Uterus (tissue), 4 donors: Measurements from ENCODE around the gene ALMS1. TPM values are rescaled to one million over a fixed set of nuclear protein-coding genes. Genes with fewer than 3 reads are reported as not detected.
"Not testable (repeated sequence)": the region's sequence is repeated elsewhere in the genome, so short reads cannot be mapped to it uniquely, and the experiment has no call there.

Experiments
- DNase-seq, 2 donors: peaks; one replicate each; pipeline ENCODE4 v3.0.0-alpha.2; 2019 to 2020
- H3K27ac ChIP-seq, 2 donors: fragments of 200-600 bp; sonication (generic); 1 replicate in 1 of 2; 2 replicates in 1 of 2; pipeline ENCODE4 v1.5.1; 2016 to 2018
- H3K27me3 ChIP-seq, 2 donors: fragments of 200-600 bp; sonication (generic); one replicate each; pipeline ENCODE4 v1.5.1; 2018 to 2019; ENCODE audit warnings: control low read depth in 1 of 2
- H3K36me3 ChIP-seq, 2 donors: fragments of 200-600 bp; sonication (generic); one replicate each; pipeline ENCODE4 v1.5.1; 2019; ENCODE audit warnings: control low read depth in 1 of 2
- H3K4me1 ChIP-seq, 2 donors: fragments of 200-600 bp; sonication (generic); one replicate each; pipeline ENCODE4 v1.5.1; 2018 to 2019; ENCODE audit warnings: control low read depth in 1 of 2
- H3K4me3 ChIP-seq, 2 donors: fragments of 200-600 bp; sonication (generic); 1 replicate in 1 of 2; 2 replicates in 1 of 2; pipeline ENCODE4 v1.5.1; 2018 to 2019; ENCODE audit warnings: mild to moderate bottlenecking in 1 of 2
- H3K9me3 ChIP-seq, 2 donors: fragments of 200-600 bp; sonication (generic); one replicate each; pipeline ENCODE4 v1.5.1; 2019; ENCODE audit warnings: control low read depth in 1 of 2
- POLR2A ChIP-seq, 2 donors: fragments of 450-650 bp; IDR thresholded peaks; one replicate each; pipeline ENCODE4 v1.6.1; 2016; ENCODE audit warnings: antibody characterized with exemption in 2 of 2, mild to moderate bottlenecking in 1 of 2, moderate library complexity in 1 of 2
- intact Hi-C: fragments of 100-400 bp; cut with DNase I; formaldehyde crosslinking; loops from one replicate; pipeline ENCODE4 v1.15.1; 2023; ENCODE audit warnings: low total_unique reads
- total RNA-seq, 4 donors: library from RNA; depleted of rRNA in 3 of 4; stranded (reverse); fragments of >200 nt in 3 of 4; gene quantifications; one replicate each; pipeline versions ENCODE4 v1.1.0 to v1.2.4, GENCODE V29; 2014 to 2023
- TF ChIP-seq, protein P1 (sequence below), 4 experiments: fragments of 200-600 bp in 2 of 4; fragments of 450-650 bp in 2 of 4; sonication (generic) in 2 of 4; IDR thresholded peaks; one replicate each; pipeline ENCODE4 v1.5.1; 2016 to 2019; ENCODE audit warnings: antibody characterized with exemption in 4 of 4, mild to moderate bottlenecking in 2 of 4, moderate library complexity in 1 of 4
- donor health status: DM: yes; HTN: yes; CAD: no.

ALMS1 gene
- total RNA-seq, 4 donors from 2014 or later: 21.5 to 52.1 (median 44.6) TPM

DNA sequence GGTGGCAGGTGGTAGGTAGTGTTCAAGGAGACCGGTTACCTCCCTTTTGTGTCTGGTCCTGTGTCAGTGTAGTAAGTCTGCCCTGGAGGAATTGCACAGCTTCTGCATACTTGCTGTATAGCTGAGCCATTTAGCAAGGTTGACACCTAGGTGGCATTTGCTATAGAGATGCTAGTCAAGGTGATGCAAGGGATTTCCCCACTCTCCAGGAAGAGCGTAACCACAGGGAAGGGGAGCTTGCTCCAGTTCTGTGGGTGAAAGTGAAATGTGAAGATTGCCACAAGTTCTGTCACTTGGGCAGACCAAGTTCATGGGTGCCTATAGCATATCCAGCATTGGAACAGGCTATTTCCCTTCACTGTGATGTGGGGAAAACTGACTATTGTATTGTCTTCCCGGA is 228.5 kb downstream of the ALMS1 start:
- H3K36me3 ChIP-seq: no peaks in the 10 kb centered on the region
- DNase-seq: no peak
- H3K9me3 ChIP-seq: no peaks in the 10 kb centered on the region
- no peaks in the 10 kb centered on the region for H3K27me3 ChIP-seq
- intact Hi-C loops: no loop called here
- H3K4me3 ChIP-seq: no peak overlapping the region
- no peaks in the 10 kb centered on the region for H3K4me1 ChIP-seq
- H3K27ac ChIP-seq: no peak overlapping the region
- TF ChIP-seq, protein P1, sequence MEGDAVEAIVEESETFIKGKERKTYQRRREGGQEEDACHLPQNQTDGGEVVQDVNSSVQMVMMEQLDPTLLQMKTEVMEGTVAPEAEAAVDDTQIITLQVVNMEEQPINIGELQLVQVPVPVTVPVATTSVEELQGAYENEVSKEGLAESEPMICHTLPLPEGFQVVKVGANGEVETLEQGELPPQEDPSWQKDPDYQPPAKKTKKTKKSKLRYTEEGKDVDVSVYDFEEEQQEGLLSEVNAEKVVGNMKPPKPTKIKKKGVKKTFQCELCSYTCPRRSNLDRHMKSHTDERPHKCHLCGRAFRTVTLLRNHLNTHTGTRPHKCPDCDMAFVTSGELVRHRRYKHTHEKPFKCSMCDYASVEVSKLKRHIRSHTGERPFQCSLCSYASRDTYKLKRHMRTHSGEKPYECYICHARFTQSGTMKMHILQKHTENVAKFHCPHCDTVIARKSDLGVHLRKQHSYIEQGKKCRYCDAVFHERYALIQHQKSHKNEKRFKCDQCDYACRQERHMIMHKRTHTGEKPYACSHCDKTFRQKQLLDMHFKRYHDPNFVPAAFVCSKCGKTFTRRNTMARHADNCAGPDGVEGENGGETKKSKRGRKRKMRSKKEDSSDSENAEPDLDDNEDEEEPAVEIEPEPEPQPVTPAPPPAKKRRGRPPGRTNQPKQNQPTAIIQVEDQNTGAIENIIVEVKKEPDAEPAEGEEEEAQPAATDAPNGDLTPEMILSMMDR (IDR thresholded peaks at IDR 0.05): no peak
- no peak for TF ChIP-seq POLR2A (IDR thresholded peaks at IDR 0.05)

DNA sequence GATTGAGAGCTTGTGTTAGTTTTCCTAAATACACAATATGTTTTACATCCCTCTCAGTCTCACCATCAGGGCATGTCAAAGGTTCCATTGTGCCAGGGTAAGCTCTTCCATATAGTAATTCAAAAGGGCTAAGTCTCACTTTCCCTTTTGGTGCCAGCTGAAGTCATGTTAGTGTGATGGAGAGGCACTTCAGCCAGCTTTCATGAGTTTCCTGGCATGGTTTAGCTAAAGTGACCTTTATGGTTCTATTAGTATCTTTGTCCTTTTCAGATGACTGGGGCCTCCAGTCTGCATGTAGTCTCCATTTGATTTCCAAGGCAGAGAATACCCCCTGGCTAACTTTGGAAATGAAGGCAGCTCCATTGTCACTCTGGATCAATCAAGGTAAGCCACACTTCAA is 229.4 kb downstream of the ALMS1 start:
- Histone ChIP-seq H3K36me3 (no peaks in the 10 kb centered on the region), H3K27me3 (no peaks in the 10 kb centered on the region), H3K4me3 (no peak overlapping the region), H3K27ac (no peak overlapping the region), H3K9me3 (no peaks in the 10 kb centered on the region), H3K4me1 (no peaks in the 10 kb centered on the region)
- DNase-seq: no peak
- TF ChIP-seq, protein P1 (IDR thresholded peaks at IDR 0.05): no peak
- TF ChIP-seq POLR2A (IDR thresholded peaks at IDR 0.05): no peak
- intact Hi-C loops: no loop called here

DNA sequence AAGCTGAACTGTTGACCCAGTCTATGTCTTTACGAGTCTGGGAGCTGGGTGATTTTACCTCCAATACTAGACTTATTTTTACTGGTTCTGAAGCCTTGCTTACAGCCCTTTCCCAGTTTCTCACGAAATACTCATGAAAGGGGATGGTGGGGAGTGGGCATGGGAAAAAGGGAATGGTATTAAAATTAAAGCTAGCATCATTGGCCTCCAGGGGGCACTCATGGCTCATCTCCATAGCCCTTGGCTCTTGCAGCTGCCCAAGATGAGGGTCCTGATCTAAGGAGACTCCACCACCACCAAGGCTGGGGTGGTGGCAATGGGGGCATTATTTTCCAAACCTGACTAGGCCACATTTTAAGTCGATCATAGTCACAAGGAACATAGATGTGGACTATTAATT is 234.3 kb downstream of the ALMS1 start:
- H3K27me3 ChIP-seq, H3K9me3 ChIP-seq, H3K4me1 ChIP-seq, H3K27ac ChIP-seq, DNase-seq, intact Hi-C loops, H3K4me3 ChIP-seq, H3K36me3 ChIP-seq: not testable (repeated sequence)

DNA sequence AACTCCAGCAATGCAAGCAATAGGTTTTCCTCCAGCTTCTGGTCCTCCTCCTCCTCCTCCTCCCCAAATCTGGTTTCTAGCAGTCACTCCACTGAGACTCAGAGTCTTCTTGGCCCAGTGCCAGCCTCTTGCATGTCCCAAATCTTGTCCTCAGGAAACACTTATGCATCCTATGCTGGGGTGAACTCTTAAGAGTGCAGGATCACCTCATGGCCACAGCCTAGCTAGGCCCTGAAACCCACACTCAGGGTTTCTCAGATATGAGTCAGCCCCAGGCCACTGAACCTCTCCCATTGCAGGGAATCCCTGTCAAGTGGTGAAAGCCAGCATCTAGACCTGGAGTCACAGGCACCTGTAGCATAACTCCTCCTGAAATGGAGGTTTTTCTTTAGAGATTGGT is 238.4 kb downstream of the ALMS1 start:
- H3K9me3 ChIP-seq, H3K4me3 ChIP-seq, DNase-seq, H3K27ac ChIP-seq, H3K36me3 ChIP-seq, intact Hi-C loops, H3K4me1 ChIP-seq, H3K27me3 ChIP-seq: not testable (repeated sequence)

DNA sequence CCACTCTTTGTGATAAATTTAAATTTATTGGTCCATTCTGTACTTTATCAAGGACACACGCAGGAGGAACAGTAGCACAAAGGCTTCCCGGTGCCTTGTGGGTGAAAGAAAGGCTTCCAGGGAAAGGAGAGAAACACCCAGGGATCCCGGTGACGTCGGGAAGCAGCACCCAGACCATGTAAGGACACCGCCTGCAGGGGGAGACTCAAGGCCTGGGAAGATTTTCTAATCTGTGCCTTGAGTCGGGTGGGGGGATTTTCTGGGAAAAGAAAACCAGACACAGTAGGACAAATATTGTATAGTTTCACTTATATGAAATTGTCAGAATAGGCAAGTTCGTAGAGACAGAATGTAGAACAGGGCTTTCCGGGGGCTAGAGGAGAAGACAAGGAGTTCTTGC is 239.0 kb downstream of the ALMS1 start:
- H3K4me1 ChIP-seq, intact Hi-C loops, H3K36me3 ChIP-seq, H3K27me3 ChIP-seq, H3K9me3 ChIP-seq, H3K27ac ChIP-seq, DNase-seq, H3K4me3 ChIP-seq: not testable (repeated sequence)

DNA sequence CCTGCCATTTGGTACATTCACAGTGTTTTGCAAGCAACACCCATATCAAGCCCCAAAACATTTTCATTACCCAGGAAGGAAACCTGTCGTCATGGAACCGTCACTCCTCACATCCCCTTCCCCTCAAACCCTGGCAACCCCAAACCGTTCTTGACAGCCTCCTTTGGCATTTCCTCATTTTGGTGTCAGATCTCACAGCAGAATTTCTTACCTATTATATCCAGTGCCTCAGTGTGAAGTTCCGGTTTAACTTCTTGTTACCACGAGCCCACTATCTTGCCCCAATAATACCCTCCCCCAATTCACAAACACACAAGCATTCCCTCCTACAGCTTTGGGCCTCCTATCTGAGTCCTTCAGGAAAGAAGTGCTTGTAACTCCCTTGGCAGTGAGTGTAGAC is 240.6 kb downstream of the ALMS1 start:
- intact Hi-C loops, H3K36me3 ChIP-seq, H3K9me3 ChIP-seq, DNase-seq, H3K4me3 ChIP-seq, H3K27ac ChIP-seq, H3K27me3 ChIP-seq, H3K4me1 ChIP-seq: not testable (repeated sequence)

DNA sequence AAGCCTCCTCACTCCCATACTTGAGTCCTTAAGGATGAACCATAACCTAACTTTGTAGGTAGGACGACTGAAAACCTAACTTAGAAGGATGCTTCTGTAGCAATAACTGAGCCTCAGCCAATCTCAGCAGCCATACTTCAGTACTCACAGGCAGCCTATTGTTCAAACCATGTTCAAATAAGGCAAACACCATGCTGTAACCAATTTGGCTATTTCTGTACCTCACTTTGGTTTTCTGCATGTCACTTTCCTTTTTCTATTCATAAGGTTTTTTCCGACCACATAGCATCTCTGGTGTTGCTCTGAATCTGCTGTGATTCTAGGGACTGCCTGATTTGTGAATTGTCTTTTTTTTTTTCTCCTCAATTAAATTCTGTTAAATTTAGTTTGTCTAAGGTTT is 242.9 kb downstream of the ALMS1 start:
- H3K27ac ChIP-seq, H3K36me3 ChIP-seq, DNase-seq, H3K9me3 ChIP-seq, intact Hi-C loops, H3K27me3 ChIP-seq, H3K4me1 ChIP-seq, H3K4me3 ChIP-seq: not testable (repeated sequence)

DNA sequence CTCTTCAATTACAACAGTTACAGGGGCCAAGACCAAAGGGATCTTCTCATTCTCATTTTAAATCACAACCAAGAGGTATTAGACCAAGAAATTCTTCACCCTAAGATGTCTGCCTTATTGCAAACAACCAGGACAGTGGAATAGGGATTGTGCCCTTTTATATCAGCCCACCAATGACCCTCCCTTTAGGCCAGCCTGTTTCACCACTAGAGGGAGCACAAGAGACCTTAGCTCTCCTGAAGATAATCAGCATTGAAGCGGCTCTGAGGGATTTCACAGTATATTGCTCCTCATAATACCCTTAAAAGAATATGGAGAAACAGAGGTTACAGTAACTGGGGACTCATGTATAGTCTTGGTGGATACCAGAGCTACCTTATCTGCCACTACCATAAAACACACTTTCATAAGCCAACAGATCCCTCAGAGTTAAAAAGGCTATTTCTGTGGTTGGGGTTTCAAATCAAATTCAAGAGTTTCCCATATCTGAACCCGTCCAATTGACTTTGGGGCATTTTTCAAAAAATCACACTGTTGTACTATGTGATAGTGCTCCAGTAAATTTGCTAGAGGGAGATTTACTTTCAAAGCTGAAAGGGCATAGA is 245.1 kb downstream of the ALMS1 start:
- H3K4me3 ChIP-seq, H3K9me3 ChIP-seq, DNase-seq, H3K36me3 ChIP-seq, intact Hi-C loops, H3K27ac ChIP-seq, H3K27me3 ChIP-seq, H3K4me1 ChIP-seq: not testable (repeated sequence)
- TF ChIP-seq, protein P1 (IDR thresholded peaks at IDR 0.05): peak in 1 of 4 experiments; percentile 14

DNA sequence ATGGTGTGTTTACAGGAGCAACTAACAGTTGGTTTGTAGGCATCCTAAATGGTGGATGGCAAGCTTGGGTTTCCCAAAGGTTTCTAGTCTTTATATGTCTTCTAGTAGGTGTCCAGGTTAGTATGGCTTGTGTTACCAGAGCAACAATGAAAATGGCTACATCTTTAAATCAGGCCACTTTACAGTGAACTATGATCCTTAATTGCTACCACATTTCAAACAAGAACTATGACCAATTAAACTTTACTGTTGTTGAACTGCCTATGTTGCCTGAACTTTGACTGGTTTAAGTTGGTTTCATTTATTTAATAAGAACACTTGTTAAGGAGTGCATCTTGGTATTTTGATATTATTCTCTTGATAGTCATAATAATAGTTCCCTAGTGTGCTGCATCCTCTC is 251.3 kb downstream of the ALMS1 start:
- H3K9me3 ChIP-seq, H3K4me1 ChIP-seq, DNase-seq, intact Hi-C loops, H3K27me3 ChIP-seq, H3K36me3 ChIP-seq, H3K4me3 ChIP-seq, H3K27ac ChIP-seq: not testable (repeated sequence)
